ENCODE measurements around the gene EFNA5. TPM values are rescaled to one million over a fixed set of nuclear protein-coding genes. Genes with fewer than 3 reads are reported as not detected.

Gene EFNA5
- total RNA-seq, 1 donor from 2014 or later, result 11.8 TPM

- TF ChIP-seq POLR2AphosphoS5 (IDR thresholded peaks at IDR 0.05; ENCODE audit: insufficient read depth in 1 of 2, low read depth in 1 of 2) (no peak), POLR2A (IDR thresholded peaks at IDR 0.05) (no peak), CTCF (IDR thresholded peaks at IDR 0.05) (no peak)
- no peaks in the 10 kb centered on the region for H3K9me3 ChIP-seq
- H3K4me1 ChIP-seq, result peaks cover 33% of the 10 kb centered on the region
- H3K27ac ChIP-seq, result no peak overlapping the region
- intact Hi-C loops (cut with DNase I), result no loop called here
- no peak overlapping the region for H3K4me3 ChIP-seq
- no peaks in the 10 kb centered on the region for H3K27me3 ChIP-seq
- H3K36me3 ChIP-seq, result no peaks in the 10 kb centered on the region
- DNase-seq (ENCODE audit: extremely low spot score in 2 of 2), result no peak
These were observed 124.0 kb downstream of the EFNA5 start for GRCh38 chr5:107546719-107547118.

GRCh38 chr5:107545486-107545885, 125.3 kb downstream of the EFNA5 start:
- DNase-seq (ENCODE audit: extremely low spot score in 2 of 2), result no peak
- no peaks in the 10 kb centered on the region for H3K36me3 ChIP-seq
- peaks cover 37% of the 10 kb centered on the region for H3K4me1 ChIP-seq
- TF ChIP-seq POLR2A (IDR thresholded peaks at IDR 0.05), result no peak
- TF ChIP-seq POLR2AphosphoS5 (IDR thresholded peaks at IDR 0.05; ENCODE audit: insufficient read depth in 1 of 2, low read depth in 1 of 2), result no peak
- no peak for TF ChIP-seq CTCF (IDR thresholded peaks at IDR 0.05)
- H3K27ac ChIP-seq, result no peak overlapping the region
- no peaks in the 10 kb centered on the region for H3K27me3 ChIP-seq
- H3K4me3 ChIP-seq, result no peak overlapping the region
- H3K9me3 ChIP-seq, result no peaks in the 10 kb centered on the region
- intact Hi-C loops (cut with DNase I), result no loop called here

- Histone ChIP-seq H3K4me1 (peaks cover 37% of the 10 kb centered on the region), H3K36me3 (no peaks in the 10 kb centered on the region), H3K9me3 (no peaks in the 10 kb centered on the region), H3K4me3 (no peak overlapping the region), H3K27ac (no peak overlapping the region), H3K27me3 (no peaks in the 10 kb centered on the region)
- TF ChIP-seq POLR2AphosphoS5 (IDR thresholded peaks at IDR 0.05; ENCODE audit: insufficient read depth in 1 of 2, low read depth in 1 of 2) (no peak), CTCF (IDR thresholded peaks at IDR 0.05) (no peak), POLR2A (IDR thresholded peaks at IDR 0.05) (no peak)
- no peak for DNase-seq (ENCODE audit: extremely low spot score in 2 of 2)
- intact Hi-C loops (cut with DNase I), result no loop called here
These were observed 125.8 kb downstream of the EFNA5 start for GRCh38 chr5:107544967-107545366.

GRCh38 chr5:107544476-107544875, 126.3 kb downstream of the EFNA5 start:
- no peak for DNase-seq (ENCODE audit: extremely low spot score in 2 of 2)
- Histone ChIP-seq H3K27me3 (no peaks in the 10 kb centered on the region), H3K27ac (no peak overlapping the region), H3K4me3 (no peak overlapping the region), H3K36me3 (no peaks in the 10 kb centered on the region), H3K4me1 (peaks cover 37% of the 10 kb centered on the region), H3K9me3 (no peaks in the 10 kb centered on the region)
- intact Hi-C loops (cut with DNase I), result no loop called here
- TF ChIP-seq POLR2AphosphoS5 (IDR thresholded peaks at IDR 0.05; ENCODE audit: insufficient read depth in 1 of 2, low read depth in 1 of 2) (no peak), POLR2A (IDR thresholded peaks at IDR 0.05) (no peak), CTCF (IDR thresholded peaks at IDR 0.05) (no peak)

GRCh38 chr5:107543868-107544267, 126.9 kb downstream of the EFNA5 start:
- no peaks in the 10 kb centered on the region for H3K27me3 ChIP-seq
- no peak overlapping the region for H3K4me3 ChIP-seq
- H3K36me3 ChIP-seq, result no peaks in the 10 kb centered on the region
- TF ChIP-seq CTCF (IDR thresholded peaks at IDR 0.05) (no peak), POLR2AphosphoS5 (IDR thresholded peaks at IDR 0.05; ENCODE audit: insufficient read depth in 1 of 2, low read depth in 1 of 2) (no peak), POLR2A (IDR thresholded peaks at IDR 0.05) (no peak)
- no peak for DNase-seq (ENCODE audit: extremely low spot score in 2 of 2)
- intact Hi-C loops (cut with DNase I), result no loop called here
- peaks cover 37% of the 10 kb centered on the region for H3K4me1 ChIP-seq
- H3K27ac ChIP-seq, result no peak overlapping the region
- H3K9me3 ChIP-seq, result no peaks in the 10 kb centered on the region

Measured in vagina (tissue), 2 donors.